ENCODE results near the gene DAGLA.

DAGLA gene

DNA sequence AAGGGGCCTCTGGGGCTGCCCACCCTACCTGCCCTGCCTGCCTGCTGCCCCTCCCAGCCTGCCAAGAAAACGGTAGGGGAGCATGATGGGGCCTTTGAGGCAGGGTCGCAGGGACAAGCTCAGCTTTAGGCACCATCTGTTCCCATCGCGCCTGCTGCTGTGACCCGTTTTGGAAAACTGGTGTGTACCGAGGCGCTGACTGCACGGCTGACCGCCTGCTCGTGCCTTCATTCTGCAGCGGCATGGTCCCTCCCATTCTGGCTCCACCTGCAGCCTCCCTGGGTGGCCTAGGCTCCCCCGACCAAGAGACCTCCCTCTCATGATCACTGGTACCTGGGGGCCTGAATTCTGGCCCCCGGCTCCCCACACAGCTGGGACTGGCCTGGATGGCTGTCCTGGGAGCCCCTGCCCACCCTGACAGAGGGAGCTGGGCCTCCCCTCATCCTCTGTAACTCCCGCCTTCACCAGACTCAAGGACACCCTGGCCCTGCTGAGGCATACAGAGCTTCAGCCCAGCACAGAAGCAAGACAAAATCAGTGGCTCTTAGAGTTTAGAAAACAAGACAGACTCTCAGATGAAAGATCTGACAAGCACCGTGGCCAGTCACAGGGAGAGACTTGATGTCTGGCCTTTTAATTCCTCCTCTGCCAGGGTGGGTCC lies 65.7 kb downstream of the DAGLA start:
- no peak overlapping the region for H3K4me3 ChIP-seq (ENCODE audit: low read depth, low read length)

GRCh38 chr11:61746442-61747191 lies 66.4 kb downstream of the DAGLA start:
- no peak overlapping the region for H3K4me3 ChIP-seq (ENCODE audit: low read depth, low read length)

- H3K4me3 ChIP-seq (ENCODE audit: low read depth, low read length): no peak overlapping the region
Measured at GRCh38 chr11:61747192-61747966, 67.2 kb downstream of the DAGLA start.

GRCh38 chr11:61747967-61748285 lies 67.7 kb downstream of the DAGLA start:
- H3K4me3 ChIP-seq (ENCODE audit: low read depth, low read length): no peak overlapping the region

GRCh38 chr11:61749591-61750217 lies 69.5 kb downstream of the DAGLA start:
- H3K4me3 ChIP-seq (ENCODE audit: low read depth, low read length): no peak overlapping the region

GRCh38 chr11:61750631-61751273 lies 70.6 kb downstream of the DAGLA start:
- no peak overlapping the region for H3K4me3 ChIP-seq (ENCODE audit: low read depth, low read length)

DNA sequence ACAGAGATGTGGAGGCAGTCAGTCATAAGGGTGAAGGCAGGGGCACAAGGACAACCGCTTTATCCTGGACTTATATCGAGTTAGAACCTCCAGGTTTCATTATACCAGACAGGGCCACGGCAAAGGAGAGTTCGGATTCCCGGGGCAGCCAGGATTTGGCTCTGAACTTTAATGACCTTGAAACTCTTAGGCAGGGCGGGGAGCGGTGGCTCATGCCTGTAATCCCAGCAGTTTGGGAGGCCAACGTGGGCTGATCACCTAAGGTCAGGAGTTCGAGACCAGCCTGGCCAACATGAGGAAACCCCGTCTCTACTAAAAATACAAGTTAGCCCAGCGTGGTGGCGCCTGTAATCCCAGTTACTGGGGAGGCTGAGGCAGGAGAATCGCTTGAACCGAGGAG lies 71.2 kb downstream of the DAGLA start:
- H3K4me3 ChIP-seq (ENCODE audit: low read depth, low read length): no peak overlapping the region

DNA sequence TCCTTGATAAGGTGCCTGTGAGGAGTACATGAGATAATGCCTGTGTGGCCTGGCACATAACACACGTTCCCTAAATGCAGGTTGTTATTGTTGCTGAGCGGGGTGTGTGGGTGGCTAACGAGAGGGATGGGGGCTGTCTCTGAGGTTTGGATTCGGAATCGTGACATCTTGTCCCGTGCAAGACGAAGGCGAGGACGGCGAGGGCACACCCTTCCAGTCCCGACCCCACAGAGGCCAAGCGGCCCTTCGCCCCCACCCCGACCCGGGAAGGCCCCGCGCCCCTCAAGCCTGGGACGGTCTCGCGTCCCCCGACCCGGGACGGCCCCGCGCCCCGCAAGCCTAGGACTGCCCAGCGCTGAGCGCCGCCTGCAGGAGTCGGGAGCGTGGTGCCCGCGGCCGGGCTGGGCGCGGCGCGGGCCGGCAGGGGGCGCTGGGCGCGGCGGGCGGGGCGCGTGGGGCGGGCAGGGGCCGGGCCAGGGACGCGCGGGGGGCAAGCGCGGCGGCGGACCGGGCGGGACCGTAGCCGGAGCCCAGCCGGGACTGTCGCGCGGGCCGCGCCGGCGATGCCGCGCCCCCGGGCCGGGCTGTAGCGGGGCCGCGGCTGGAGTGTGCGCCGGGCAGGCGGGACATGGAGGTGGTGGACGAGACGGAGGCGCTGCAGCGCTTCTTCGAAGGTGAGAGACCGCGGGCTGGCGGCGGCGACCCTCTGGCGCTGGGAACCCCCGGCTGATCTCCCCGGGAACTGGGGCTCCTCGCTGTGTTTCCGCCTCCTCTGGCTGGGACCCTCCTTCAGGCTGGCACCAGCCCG lies 72.1 kb downstream of the DAGLA start, which contains the start of gene MYRF:
Gene MYRF, plus strand, starts transcription at position 520 of the 808 bp plus-strand sequence. Its CDS starts 109 bp downstream, at position 629.
- peak within 1 kb of the TSS; percentile 45 for H3K4me3 ChIP-seq (ENCODE audit: low read depth, low read length)

DNA sequence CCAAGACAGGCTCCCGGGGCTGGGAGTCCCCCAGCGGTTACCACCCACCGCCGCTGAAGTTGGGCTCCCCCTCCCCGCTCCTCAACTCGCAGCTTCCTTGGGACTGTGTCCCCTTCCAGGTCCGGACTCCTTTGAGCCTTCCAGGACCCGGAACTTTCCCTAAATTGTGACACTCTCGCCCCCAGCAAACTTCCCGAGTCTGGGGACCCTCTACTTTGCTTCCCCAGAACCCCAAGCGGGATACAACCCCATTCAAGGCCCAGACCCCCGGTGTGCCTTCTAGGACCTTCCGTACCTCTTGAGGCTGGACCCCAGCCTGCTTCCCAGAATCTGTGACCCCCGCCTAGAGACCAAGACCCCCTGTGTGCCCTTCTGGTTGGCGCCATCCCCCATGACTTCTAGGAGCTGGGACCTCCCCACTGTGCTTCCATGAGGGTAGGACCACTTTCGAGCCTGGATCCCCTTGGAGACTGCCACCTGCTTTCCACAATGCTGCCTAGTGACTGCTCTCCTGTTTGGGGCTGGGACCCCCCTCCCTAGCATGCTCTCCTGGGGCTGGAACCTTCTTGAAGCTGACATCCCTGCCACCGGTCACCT lies 72.8 kb downstream of the DAGLA start:
- H3K4me3 ChIP-seq (ENCODE audit: low read depth, low read length): peak overlapping the region; percentile 45

- no peak overlapping the region for H3K4me3 ChIP-seq (ENCODE audit: low read depth, low read length)
Measured at GRCh38 chr11:61753672-61754071, 73.5 kb downstream of the DAGLA start.

GRCh38 chr11:61754534-61755482 lies 74.6 kb downstream of the DAGLA start:
- H3K4me3 ChIP-seq (ENCODE audit: low read depth, low read length): no peak overlapping the region

DNA sequence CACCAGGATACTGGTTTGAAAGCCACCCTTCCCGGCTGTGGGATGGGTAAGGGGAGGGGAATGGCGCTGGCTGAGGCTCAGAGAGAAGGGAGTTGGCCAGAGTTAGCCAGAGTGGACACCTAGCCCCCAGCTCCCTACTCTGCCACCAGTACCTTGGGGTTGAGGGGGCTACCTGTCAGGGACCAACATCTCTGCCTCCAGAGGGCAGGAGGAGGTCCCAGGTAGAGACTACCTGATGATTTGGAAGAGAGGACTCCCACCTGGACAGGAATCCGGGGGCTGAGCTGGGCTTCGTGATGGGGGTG lies 75.9 kb downstream of the DAGLA start:
- no peak overlapping the region for H3K4me3 ChIP-seq (ENCODE audit: low read depth, low read length)

DNA sequence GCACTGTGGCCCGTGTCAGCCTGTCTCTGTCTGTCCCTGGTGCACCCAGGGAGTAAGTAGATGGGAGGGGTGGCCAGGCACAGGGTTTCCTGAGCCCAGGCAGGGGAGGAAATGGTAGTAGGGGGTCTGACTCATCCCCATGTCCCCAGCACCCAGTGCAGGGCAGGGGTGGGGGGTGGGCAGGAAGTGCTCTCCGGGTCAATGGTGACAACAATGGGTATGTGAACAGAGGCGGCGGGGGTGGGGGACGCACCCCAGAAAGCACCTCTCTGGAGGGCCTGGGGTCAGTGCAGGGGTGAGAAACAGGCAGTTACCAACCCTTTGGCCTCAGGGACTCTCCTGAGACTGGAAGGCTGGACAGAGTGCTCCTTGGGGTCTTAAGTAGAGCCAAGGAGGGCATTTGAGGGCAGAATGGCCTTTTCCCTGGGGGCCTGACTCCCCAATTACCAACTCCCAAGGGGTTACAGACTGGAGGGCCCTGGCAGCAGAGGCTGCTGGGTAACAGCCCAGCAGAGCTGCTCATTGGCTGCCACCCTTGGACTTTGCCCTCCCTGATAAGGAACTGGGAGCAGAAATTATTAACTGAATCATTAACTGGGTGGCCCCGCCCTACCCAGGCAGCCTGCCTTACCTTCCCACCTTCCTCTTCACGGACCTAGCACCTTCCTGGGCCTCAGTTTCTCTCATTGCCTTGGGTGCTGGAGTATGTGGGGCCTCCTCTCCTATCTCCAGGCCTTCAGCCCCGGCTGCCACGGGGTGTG lies 76.4 kb downstream of the DAGLA start:
- no peak overlapping the region for H3K4me3 ChIP-seq (ENCODE audit: low read depth, low read length)

DNA sequence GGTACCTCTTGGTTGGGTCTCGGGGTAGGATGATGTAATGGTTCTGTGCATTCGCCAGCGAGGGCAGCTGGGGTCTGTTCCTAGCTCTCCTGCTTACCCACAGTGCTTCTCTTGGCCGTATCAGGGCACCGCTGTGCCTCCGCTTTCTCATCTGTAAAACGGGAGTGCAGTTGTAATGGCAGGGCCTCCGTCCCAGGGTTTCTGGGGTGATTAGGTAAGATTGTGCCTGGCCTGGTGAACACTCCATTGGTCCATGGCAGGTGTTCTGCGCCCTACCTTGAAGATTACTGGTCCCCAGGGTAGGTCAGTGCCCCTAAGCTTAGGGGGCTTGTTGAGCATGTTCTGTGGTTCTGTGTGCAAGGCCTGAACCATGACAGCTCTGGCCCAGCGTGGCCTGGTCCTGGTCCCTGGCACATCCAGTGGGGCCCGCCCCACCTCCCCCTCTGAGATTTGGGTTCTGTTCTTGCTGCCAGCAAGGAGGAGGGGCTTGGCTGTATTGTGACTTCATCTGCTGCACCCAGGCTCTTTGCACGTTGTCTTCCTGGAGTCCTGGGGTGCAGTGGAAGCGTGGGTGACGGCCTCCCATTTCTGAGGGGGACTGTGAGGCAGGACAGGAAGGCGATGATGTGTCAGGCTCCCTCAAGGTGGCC lies 77.1 kb downstream of the DAGLA start:
- no peak overlapping the region for H3K4me3 ChIP-seq (ENCODE audit: low read depth, low read length)

GRCh38 chr11:61760946-61761345 lies 80.8 kb downstream of the DAGLA start:
- H3K4me3 ChIP-seq (ENCODE audit: low read depth, low read length): no peak overlapping the region

GRCh38 chr11:61761440-61762222 lies 81.4 kb downstream of the DAGLA start:
- H3K4me3 ChIP-seq (ENCODE audit: low read depth, low read length): no peak overlapping the region

DNA sequence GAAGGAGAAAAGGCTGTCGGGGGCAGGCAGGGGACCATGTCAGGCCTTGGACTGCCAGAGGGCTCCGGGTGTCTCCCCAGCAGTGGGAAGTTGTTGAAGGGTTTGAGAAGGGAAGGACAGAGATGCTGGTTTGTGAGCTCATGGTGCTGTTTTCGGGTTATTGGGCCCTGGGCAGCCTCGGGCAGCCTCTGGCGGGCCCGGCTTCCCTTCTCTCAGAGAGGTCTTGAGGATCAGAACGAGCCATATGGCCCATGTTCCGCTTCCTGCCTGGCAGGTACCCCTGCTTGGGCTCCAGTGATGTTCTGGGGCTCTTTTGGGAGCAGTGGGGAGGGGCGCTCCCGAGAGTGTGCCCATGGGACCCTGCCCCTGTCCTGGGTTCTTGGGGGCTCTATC lies 82.0 kb downstream of the DAGLA start:
- H3K4me3 ChIP-seq (ENCODE audit: low read depth, low read length): no peak overlapping the region

All from iPS-11a (cell line).